A204.1 (cell line): Measurements from ENCODE around the gene BTN1A1.
"Not testable (repeated sequence)": the region's sequence is repeated elsewhere in the genome, so short reads cannot be mapped to it uniquely, and the experiment has no call there.

ENCODE experiments used
- FAIRE-seq: peaks from 2 replicates; lab custom pipeline; 2012; peaks lifted over from hg19 to GRCh38; lab: Jason Lieb, UNC

BTN1A1 gene, protein sequence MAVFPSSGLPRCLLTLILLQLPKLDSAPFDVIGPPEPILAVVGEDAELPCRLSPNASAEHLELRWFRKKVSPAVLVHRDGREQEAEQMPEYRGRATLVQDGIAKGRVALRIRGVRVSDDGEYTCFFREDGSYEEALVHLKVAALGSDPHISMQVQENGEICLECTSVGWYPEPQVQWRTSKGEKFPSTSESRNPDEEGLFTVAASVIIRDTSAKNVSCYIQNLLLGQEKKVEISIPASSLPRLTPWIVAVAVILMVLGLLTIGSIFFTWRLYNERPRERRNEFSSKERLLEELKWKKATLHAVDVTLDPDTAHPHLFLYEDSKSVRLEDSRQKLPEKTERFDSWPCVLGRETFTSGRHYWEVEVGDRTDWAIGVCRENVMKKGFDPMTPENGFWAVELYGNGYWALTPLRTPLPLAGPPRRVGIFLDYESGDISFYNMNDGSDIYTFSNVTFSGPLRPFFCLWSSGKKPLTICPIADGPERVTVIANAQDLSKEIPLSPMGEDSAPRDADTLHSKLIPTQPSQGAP

DNA sequence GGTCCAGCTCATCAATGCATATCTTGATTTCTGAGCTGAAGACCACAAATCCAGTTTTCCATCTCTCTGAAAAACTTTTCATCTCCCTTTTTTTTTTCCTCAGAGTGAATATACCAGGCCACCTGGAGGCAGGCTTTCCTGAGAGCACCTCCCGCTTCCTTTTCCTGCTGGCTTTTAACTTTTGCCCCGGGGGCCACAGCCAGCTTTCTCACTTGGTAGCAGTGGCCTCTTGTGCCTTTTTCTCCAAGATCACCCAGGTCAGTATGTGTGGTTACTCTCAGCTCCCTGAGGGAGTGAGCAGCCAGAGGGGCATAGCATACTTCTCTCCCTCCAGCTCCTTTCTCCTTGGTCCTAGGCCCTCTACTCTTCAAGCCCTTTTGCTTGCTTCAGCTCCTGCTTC lies at the start of gene BTN1A1:
Gene BTN1A1 (plus strand): TSS at position 202 of the 400 bp plus-strand sequence. CDS start 984 bp downstream, outside the sequence.
- no peak for FAIRE-seq

GRCh38 chr6:26452631-26453235 lies 47.4 kb upstream of the BTN1A1 start:
- no peak for FAIRE-seq

GRCh38 chr6:26454631-26455030 lies 45.5 kb upstream of the BTN1A1 start:
- no peak for FAIRE-seq

- FAIRE-seq, result no peak
Observed at GRCh38 chr6:26455357-26455970, 44.6 kb upstream of the BTN1A1 start.

- FAIRE-seq, result no peak
Observed at GRCh38 chr6:26457264-26457805, 42.8 kb upstream of the BTN1A1 start.

DNA sequence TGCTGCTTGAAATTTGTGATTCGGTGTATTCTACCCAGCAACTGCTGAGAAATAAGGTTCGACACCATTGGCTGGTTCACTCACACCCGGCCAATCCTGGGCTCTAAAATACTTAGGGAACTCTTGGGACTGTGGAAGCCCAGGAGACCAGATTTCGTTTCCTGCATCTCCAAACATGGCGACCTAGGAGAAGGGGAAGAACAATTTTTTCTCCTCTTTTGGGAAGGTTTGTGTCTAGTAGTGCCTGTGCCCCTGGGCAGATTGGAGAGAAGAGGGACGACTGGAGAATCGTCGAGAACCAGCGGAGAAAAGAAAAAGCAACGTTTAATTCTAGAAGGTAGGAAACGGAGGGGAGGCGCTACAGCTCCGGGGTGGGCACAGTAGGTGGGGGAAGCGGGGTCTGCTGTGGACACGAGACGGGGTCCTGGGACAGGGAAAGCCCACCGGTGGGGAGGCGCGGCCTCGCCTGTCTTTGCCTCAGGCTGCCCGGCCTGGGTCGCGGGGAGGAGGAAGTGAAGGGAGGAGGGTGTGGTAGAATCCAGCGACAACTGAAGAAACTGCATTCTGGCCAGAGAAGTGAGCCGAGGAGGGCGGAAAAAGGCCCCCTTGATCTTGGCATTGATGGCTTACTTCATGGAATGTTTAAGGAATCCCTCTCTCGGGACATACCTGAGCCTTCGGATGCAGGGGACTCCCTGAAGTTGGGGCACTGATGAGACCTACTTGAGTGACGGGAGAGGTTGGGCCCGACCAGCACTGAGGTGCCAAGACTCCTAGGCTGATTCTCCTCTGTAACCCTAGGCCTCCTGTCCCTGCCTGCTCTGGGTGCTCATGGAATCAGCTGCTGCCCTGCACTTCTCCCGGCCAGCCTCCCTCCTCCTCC lies 42.1 kb upstream of the BTN1A1 start, which contains the start of gene BTN2A1:
Gene BTN2A1 (plus strand): TSS at position 150 of the 883 bp plus-strand sequence. CDS start 682 bp downstream, at position 832.
- peak; percentile 99 for FAIRE-seq

DNA sequence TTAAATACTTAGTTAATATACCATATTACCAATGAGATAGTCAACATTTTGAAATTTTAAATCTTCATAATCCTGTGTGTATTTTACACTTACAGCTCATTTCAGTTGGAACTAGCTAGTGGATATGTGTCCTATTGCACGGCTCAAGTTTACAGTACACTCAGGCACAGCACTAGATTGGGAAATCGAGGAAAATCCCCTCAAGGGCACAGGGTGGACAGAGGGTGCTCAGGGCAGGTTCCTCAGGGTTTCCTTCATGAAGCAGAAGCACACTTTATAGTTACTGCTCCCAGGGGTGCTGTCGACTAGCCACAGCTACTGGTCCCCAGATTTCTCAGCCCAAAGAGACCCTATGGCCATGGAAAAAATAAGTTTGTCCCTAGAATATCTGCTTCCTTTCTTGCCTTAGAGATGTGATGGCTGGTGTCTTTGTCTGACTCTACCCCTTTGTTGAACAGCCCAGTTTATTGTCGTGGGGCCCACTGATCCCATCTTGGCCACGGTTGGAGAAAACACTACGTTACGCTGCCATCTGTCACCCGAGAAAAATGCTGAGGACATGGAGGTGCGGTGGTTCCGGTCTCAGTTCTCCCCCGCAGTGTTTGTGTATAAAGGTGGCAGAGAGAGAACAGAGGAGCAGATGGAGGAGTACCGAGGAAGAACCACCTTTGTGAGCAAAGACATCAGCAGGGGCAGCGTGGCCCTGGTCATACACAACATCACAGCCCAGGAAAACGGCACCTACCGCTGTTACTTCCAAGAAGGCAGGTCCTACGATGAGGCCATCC lies 40.9 kb upstream of the BTN1A1 start:
- FAIRE-seq, result no peak

DNA sequence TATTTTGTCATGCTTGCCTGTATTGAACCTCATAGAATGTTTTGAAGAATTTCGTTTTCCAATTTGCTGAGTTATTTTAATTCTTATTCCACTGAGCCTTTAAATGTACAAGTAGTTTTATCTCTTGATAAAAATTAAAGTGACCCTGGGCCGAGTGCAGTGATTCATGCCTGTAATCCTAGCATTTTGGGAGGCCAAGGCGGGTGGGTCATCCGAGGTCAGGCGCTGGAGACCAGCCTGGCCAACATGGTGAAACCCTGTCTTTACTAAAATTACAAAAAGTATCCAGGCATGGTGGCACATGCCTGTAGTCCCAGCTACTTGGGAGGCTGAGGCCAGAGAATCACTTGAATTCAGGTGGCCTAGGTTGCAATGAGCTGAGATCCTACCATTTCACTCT lies 38.8 kb upstream of the BTN1A1 start:
- not testable (repeated sequence) for FAIRE-seq

- no peak for FAIRE-seq
Observed at GRCh38 chr6:26464014-26464413, 36.1 kb upstream of the BTN1A1 start.

GRCh38 chr6:26464416-26465131 lies 35.5 kb upstream of the BTN1A1 start:
- no peak for FAIRE-seq

- FAIRE-seq, result no peak
Observed at GRCh38 chr6:26465776-26466175, 34.3 kb upstream of the BTN1A1 start.

DNA sequence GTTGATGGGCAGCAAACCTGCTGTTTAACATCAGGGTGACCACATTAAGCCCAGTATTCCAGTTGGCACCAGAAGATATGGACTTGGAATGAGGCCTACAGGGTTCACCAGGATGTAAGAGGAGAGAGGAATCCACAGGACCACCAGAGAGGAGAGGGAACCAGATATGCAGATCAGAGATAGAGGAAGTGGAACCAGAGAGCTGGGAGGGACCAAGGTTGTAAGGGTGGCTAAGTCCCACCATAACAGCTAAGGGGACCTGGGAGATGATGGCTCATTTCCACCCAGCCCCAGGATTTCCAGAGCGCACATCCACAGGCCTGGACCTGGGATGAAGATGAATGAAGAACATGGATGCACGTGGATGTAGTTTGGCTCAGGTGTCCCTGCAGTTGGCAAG lies 31.3 kb upstream of the BTN1A1 start:
- no peak for FAIRE-seq

- no peak for FAIRE-seq
Observed at GRCh38 chr6:26470643-26471042, 29.5 kb upstream of the BTN1A1 start.

DNA sequence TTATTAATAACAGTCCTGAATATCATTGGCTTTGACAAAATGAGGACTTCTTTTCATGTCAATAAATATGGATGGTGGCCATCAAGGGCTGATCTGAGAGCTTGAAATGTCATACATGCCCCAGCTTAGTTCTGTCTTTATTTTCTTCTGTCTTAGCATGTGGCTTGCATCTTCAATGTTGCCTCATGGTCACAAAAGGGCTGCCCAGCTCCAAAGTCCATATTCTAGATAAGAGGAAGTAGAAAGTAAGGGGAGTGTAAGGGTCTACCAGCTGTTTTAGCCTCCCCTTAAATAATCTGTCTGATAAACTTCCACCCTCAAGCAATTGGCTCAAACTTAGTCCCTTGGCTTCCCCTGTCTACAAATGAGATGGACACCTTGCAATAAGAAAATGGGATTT lies 28.1 kb upstream of the BTN1A1 start:
- no peak for FAIRE-seq

DNA sequence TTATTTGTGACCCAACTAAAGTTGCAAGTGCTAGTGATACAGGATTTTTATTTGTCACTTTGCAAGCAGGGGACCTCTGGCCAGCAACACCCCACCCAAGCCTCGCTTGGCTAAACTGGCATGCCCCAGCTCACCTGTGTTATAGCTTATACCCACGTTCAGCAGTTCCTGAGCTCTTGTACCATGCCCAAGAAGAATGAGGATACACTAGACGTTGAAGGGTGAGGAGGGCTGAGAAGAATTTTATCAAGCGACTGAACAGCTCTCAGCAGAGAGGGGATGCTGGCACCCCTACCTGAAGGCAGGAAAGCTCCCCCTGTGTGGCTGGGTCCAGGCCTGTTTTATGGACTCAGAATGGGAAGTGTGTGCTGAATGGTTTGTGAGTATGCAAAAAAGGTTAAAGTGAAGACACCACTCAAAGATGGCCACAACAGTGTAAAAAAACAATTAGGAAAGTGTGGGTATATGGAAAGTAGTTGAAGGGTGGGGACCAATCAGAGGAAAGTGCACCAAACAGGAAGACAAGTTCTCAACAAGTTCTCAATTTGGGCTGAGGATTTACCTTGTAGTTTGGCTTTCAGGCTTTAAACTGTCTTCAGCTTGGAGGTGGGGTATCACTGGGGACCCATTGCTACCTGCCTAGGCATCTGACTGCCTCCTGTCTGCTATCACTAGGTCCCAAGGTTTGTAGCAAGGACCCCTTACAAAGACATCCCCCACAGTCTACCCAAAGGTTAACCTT lies 27.4 kb upstream of the BTN1A1 start:
- no peak for FAIRE-seq

- FAIRE-seq, result no peak
Observed at GRCh38 chr6:26473429-26473757, 26.7 kb upstream of the BTN1A1 start.

DNA sequence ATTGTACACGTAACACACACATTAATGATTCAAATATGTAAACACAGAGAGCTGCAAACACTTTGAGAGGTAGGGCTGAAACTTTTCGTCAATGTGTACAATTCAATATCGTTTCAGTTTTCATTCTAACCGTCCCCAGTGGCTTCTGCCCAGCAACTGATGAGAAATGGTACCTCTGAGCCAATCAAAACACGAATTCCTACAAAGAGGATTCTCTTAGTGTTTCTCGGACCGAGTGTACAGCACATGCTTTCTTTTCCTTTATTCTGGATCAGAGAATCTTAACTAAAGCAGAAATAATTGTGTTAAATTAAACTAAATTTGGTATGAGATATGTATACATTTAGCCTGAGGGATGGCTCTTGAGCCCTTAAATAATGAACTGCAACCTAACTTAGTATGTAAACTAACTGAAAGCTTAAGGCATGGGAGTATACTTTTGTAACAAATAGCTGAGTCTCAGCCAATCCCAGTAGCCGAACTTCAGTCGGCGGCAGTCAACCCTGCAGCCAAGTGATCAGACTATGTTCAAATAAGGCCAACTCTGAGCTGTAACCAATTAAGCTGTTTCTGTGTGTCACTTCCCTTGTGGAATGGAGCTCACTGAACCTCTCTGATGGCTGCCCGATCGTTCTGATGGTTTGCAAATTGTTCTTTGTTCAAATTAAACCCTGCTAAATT lies 26.2 kb upstream of the BTN1A1 start:
- FAIRE-seq, result peak; percentile 97

- FAIRE-seq, result no peak
Observed at GRCh38 chr6:26474439-26474881, 25.6 kb upstream of the BTN1A1 start.
